Right atrium auricular region (tissue), 2 donors: ENCODE results near the gene HIRA. TPM values are rescaled to one million over a fixed set of nuclear protein-coding genes. Genes with fewer than 3 reads are reported as not detected.
A peak's percentile ranks its signal among the peaks of the same experiment; 100 is the strongest.

Experiments used
- DNase-seq: peaks from one replicate; pipeline ENCODE4 v3.0.0-alpha.2; 2019; ENCODE audit warnings: low spot score
- H3K27ac ChIP-seq, 2 donors: fragments of 200-600 bp; sonication (generic); 1 replicate in 1 of 2; 2 replicates in 1 of 2; pipeline ENCODE4 v1.5.1; 2016 to 2019
- H3K27me3 ChIP-seq, 2 donors: fragments of 200-600 bp; sonication (generic); one replicate each; pipeline versions ENCODE4 v1.5.1 to v1.6.0; 2017 to 2019
- H3K36me3 ChIP-seq: fragments of 200-600 bp; sonication (generic); one replicate; pipeline ENCODE4 v1.5.1; 2016
- H3K4me1 ChIP-seq, 2 donors: fragments of 200-600 bp; sonication (generic); one replicate each; pipeline versions ENCODE4 v1.5.1 to v1.6.0; 2017 to 2019
- H3K4me3 ChIP-seq, 2 donors: fragments of 200-600 bp; sonication (generic); 1 replicate in 1 of 2; 2 replicates in 1 of 2; pipeline ENCODE4 v1.5.1; 2017 to 2019; ENCODE audit warnings: mild to moderate bottlenecking in 1 of 2, moderate library complexity in 1 of 2
- H3K9me3 ChIP-seq, 2 donors: fragments of 200-600 bp; sonication (generic); one replicate each; pipeline ENCODE4 v1.5.1; 2019
- total RNA-seq, 2 donors: library from RNA; depleted of rRNA; stranded (reverse); fragments of >200 nt; gene quantifications; one replicate each; pipeline ENCODE4 v1.1.0, GENCODE V29; 2016
- TF ChIP-seq, protein P1 (sequence below), 2 donors: fragments of 200-600 bp; sonication (generic); IDR thresholded peaks; one replicate each; pipeline ENCODE4 v1.5.1; 2019; ENCODE audit warnings: antibody characterized with exemption in 2 of 2

HIRA gene
- total RNA-seq, 2 donors from 2014 or later = 9.8 to 15.7 TPM

DNA sequence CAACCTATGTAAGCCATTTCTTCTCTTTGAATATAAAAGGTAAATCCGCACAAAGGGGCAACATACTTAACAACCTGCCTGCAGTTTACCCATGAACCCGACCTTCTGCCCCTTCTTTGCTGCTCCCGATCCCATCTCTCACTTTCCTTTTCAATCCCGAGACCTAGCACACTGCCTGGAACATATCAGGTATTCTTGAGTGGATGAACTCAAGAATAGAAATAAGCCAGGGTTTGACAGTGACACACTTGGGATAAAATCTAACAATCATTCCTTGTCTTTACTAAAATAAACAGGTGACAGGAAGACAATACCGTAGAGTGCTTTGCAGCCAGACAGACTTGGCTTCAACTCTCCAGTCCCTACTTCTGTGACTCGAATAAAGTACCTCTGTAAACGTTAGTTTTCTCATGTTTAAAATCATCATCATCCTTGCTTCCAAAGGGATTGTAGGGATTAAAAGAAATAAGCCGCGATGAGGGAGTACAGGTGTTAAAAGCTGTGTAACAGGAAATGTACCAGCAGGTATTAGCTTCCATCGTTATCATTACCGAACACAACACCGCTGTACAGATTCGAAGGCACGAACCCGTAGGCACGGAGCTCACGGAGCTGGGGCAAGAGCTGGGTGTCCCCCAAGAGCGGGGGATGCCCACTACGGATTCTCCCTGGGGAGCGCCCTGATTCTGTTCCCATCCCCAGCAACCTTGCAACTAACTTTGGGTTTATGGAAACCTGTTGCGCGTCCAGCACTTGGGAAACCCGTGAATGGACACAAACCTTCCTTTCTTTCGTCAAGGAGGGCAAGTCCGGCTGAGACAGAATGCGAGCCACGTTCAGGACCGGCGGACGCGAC lies 46.7 kb upstream of the HIRA start:
- H3K27ac ChIP-seq = peak overlapping the region; percentile 89 to 96
- H3K9me3 ChIP-seq = no peaks in the 10 kb centered on the region
- H3K27me3 ChIP-seq = no peaks in the 10 kb centered on the region
- TF ChIP-seq, protein P1, sequence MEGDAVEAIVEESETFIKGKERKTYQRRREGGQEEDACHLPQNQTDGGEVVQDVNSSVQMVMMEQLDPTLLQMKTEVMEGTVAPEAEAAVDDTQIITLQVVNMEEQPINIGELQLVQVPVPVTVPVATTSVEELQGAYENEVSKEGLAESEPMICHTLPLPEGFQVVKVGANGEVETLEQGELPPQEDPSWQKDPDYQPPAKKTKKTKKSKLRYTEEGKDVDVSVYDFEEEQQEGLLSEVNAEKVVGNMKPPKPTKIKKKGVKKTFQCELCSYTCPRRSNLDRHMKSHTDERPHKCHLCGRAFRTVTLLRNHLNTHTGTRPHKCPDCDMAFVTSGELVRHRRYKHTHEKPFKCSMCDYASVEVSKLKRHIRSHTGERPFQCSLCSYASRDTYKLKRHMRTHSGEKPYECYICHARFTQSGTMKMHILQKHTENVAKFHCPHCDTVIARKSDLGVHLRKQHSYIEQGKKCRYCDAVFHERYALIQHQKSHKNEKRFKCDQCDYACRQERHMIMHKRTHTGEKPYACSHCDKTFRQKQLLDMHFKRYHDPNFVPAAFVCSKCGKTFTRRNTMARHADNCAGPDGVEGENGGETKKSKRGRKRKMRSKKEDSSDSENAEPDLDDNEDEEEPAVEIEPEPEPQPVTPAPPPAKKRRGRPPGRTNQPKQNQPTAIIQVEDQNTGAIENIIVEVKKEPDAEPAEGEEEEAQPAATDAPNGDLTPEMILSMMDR (IDR thresholded peaks at IDR 0.05) = no peak
- H3K4me1 ChIP-seq = peaks cover 0 to 22% of the 10 kb centered on the region in 2 donors
- H3K4me3 ChIP-seq = peak overlapping the region; percentile 84 to 97
- DNase-seq = no peak
- H3K36me3 ChIP-seq = peaks cover 20% of the 10 kb centered on the region

DNA sequence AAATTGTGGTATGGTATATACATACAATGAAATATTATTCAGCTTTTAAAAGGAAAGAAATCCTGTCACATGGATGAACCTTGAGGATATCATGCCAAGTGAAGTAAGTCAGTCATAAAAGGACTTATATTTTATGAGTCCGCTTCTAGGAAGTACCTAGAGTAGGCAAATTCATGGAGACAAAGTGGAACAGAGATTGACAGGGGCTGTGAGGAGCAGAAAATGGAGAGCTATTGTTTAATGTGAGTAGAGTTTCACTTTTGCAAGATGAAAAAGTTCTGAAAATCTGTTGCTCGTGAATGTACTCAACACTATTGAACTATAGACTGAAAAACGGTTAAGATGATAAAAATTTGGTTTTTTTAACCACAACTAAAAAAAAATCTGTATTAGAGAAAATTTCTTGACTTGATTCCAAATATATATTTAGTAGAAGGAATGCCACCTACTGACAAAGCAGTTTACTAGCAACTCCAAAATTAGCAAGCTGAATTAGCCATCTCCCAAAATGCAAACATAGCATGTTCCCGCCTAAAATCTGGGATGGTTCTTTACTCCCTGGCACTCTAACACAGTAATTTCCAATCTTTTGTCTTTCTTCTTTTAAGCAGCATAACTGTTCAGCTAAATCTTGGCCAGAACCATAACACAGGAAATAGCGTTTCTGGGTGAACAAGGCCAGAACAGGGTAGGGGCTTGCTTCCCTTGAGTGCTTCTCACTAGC lies 46.0 kb upstream of the HIRA start:
- peak overlapping the region; percentile 84 to 97 for H3K4me3 ChIP-seq
- no peak for DNase-seq
- H3K36me3 ChIP-seq = peaks cover 28% of the 10 kb centered on the region
- no peaks in the 10 kb centered on the region for H3K27me3 ChIP-seq
- peaks cover 0 to 22% of the 10 kb centered on the region in 2 donors for H3K4me1 ChIP-seq
- H3K27ac ChIP-seq = peak overlapping the region; percentile 89 to 96
- H3K9me3 ChIP-seq = no peaks in the 10 kb centered on the region
- TF ChIP-seq, protein P1 (IDR thresholded peaks at IDR 0.05) = peak in 1 of 2 donors; percentile 34

DNA sequence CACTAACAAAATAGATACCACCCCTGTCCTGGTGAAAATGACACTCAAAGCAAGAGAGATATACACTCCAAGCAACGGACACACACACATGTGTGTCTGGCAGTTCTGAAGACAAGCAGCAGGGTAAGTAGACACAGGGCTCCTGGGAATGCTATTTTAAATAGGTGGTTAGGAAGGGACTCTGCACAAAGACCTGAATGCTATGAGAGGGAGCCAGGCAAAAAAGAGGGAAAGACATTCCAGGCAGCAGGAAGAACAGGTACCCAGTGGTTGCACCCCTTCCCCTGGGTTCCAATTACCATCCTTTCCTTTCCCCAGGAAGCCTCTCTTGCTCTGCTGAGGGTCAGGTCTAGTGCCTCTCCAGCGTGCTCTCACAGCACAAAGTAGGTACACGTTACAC lies 44.5 kb upstream of the HIRA start:
- Histone ChIP-seq H3K4me1 (peaks cover 0 to 22% of the 10 kb centered on the region in 2 donors), H3K36me3 (peaks cover 43% of the 10 kb centered on the region), H3K4me3 (no peak overlapping the region), H3K27me3 (no peaks in the 10 kb centered on the region), H3K9me3 (no peaks in the 10 kb centered on the region), H3K27ac (no peak overlapping the region)
- TF ChIP-seq, protein P1 (IDR thresholded peaks at IDR 0.05) = no peak
- no peak for DNase-seq

DNA sequence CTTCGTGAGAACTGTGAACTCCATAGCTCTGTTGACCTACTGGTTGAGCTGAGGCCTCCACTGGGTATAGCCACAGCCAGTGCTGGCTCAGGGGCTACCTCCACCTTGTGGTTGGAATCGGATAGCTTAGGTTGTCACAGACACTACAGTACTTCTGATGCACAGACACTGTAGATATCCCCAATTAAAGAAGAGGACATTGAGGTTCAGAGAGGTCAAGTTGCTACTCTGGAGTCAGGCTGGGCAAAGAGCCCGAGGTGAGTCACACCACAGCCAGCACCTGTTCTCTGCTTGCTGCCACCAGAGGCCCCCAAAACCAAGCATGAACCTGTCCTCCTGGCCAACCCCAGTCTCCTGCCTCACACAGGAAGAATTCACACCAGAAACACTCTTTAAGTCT lies 42.0 kb upstream of the HIRA start:
- Histone ChIP-seq H3K9me3 (no peaks in the 10 kb centered on the region), H3K4me1 (peaks cover 0 to 15% of the 10 kb centered on the region in 2 donors), H3K27me3 (no peaks in the 10 kb centered on the region), H3K36me3 (peaks cover 67% of the 10 kb centered on the region), H3K27ac (no peak overlapping the region), H3K4me3 (no peak overlapping the region)
- no peak for DNase-seq
- TF ChIP-seq, protein P1 (IDR thresholded peaks at IDR 0.05) = no peak

DNA sequence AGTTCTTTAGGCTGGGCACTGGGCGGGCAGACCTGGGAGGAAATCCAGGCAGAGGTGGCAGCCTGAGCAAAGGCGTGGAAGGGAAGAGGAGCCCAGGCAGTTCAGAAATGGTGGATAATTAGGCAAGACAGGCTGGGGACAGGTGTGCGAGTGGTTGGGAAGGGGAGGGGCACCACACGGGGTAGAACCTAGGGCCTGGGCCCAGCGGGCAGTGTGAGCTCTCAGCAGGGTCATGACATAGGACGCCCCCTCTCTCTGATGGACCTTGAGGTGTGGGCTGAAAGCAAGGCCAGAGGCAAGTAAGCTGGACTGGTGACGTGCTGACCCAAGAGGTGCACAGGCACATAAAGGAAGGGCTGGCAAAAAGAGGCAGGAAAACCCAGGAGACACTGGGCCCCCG lies 40.7 kb upstream of the HIRA start:
- Histone ChIP-seq H3K27ac (no peak overlapping the region), H3K36me3 (peaks cover 79% of the 10 kb centered on the region), H3K4me3 (no peak overlapping the region), H3K4me1 (peaks cover 0 to 2% of the 10 kb centered on the region in 2 donors), H3K9me3 (no peaks in the 10 kb centered on the region), H3K27me3 (no peaks in the 10 kb centered on the region)
- TF ChIP-seq, protein P1 (IDR thresholded peaks at IDR 0.05) = no peak
- DNase-seq = no peak
